B cell (primary cell): ENCODE data around the gene POLE2.

Source experiments
- CTCF ChIP-seq: fragments of 200-600 bp; IDR thresholded peaks from one replicate; pipeline ENCODE4 v1.8.0; 2022; ENCODE audit warnings: antibody characterized with exemption, mild to moderate bottlenecking
- EZH2 ChIP-seq: IDR thresholded peaks from 2 replicates; pipeline ENCODE4 v1.6.1; 2012; ENCODE audit warnings: borderline replicate concordance, low read depth, mild to moderate bottlenecking, moderate library complexity, low read length; ENCODE audit not compliant: insufficient read depth, poor library complexity, severe bottlenecking

- TF ChIP-seq CTCF = no peak
- TF ChIP-seq EZH2 = no peak
Measured at GRCh38 chr14:49642163-49642562, 45.9 kb downstream of the POLE2 start.
